Measurements from ENCODE around the gene SIRPB2.

Gene SIRPB2

DNA sequence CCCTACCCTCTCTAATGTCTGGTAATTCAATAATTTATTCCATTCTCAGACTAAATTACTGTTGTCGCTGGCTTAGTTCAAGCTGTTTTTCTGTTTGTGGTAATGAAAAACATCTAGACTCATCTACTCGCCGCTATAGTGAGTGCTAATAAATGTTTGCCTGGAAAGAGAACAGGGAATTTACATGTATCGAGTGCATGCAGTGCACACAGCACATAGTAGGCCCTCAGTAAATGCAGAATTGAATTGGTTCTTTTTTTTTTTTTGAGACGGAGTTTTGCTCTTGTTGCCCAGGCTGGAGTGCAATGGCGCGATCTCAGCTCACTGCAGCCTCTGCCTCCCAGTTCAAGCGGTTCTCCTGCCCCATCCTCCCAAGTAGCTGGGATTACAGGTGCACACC, 16.9 kb downstream of the SIRPB2 start:
- no peak for TF ChIP-seq NFIC (IDR thresholded peaks at IDR 0.05)
- TF ChIP-seq, protein P1, sequence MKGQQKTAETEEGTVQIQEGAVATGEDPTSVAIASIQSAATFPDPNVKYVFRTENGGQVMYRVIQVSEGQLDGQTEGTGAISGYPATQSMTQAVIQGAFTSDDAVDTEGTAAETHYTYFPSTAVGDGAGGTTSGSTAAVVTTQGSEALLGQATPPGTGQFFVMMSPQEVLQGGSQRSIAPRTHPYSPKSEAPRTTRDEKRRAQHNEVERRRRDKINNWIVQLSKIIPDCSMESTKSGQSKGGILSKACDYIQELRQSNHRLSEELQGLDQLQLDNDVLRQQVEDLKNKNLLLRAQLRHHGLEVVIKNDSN (IDR thresholded peaks at IDR 0.05) = no peak
- TF ChIP-seq CEBPB (IDR thresholded peaks at IDR 0.05) = no peak
- TF ChIP-seq CREB1 (IDR thresholded peaks at IDR 0.05; ENCODE audit: low read depth) = no peak
- TF ChIP-seq ZBTB7A (IDR thresholded peaks at IDR 0.05; ENCODE audit: low read depth) = no peak
- TF ChIP-seq EP300 (IDR thresholded peaks at IDR 0.05; ENCODE audit: borderline replicate concordance) = no peak
- no peak for TF ChIP-seq YY1 (IDR thresholded peaks at IDR 0.05; ENCODE audit: low read depth)
- TF ChIP-seq RAD21 (IDR thresholded peaks at IDR 0.05; ENCODE audit: low read depth) = no peak
- TF ChIP-seq, protein P2, sequence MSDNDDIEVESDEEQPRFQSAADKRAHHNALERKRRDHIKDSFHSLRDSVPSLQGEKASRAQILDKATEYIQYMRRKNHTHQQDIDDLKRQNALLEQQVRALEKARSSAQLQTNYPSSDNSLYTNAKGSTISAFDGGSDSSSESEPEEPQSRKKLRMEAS (IDR thresholded peaks at IDR 0.05) = no peak
- no peak for TF ChIP-seq FOXM1 (IDR thresholded peaks at IDR 0.05; ENCODE audit: borderline replicate concordance, low read depth)
- TF ChIP-seq TAF1 (IDR thresholded peaks at IDR 0.05; ENCODE audit: low read depth) = no peak

DNA sequence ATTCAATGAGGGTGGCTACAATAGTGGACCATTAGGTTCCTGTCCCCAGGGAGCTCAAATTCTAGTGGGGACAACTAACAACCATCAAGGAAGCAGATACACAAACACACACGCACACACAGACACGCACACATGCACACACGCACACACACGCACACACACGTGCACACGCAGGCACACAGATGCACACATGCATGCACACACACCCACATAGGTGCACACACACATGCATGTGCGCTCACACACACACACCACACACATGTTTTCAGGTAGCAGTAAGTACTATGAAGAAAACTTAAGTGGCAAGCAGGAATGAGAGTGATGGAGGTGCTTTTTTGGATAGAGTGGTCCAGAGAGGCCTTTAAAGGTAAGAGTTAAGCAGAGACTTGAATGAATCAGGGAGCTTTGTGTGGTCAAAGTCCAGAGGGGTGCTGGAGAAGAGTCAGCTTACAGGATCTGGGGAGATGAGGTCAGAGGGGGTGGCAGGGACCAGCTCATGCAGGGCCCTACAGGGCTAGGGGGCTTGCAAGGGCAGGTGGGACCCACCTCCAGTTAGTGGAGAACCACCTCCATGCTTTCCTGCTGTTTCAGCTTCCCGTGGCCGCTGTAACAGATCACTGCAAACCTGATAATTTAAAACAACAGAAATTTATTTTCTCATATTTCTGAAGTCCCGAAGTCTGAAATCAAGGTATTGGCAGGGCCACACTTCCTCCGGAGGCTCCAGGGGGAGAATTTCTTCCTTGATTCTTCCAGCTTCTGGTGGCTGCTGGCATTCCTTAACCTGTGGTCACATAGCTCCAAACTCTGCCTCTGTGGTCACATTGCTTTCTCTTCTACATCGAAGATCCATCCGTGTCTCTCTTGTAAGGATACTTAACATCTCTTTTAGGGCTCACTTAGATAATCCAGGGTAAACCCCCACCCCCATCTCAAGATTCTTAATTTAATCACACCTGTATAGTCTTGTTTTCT, 17.7 kb downstream of the SIRPB2 start:
- TF ChIP-seq FOXM1 (IDR thresholded peaks at IDR 0.05; ENCODE audit: borderline replicate concordance, low read depth) (no peak), TAF1 (IDR thresholded peaks at IDR 0.05; ENCODE audit: low read depth) (no peak), YY1 (IDR thresholded peaks at IDR 0.05; ENCODE audit: low read depth) (no peak), CREB1 (IDR thresholded peaks at IDR 0.05; ENCODE audit: low read depth) (no peak), EGR1 (IDR thresholded peaks at IDR 0.05) (no peak)

DNA sequence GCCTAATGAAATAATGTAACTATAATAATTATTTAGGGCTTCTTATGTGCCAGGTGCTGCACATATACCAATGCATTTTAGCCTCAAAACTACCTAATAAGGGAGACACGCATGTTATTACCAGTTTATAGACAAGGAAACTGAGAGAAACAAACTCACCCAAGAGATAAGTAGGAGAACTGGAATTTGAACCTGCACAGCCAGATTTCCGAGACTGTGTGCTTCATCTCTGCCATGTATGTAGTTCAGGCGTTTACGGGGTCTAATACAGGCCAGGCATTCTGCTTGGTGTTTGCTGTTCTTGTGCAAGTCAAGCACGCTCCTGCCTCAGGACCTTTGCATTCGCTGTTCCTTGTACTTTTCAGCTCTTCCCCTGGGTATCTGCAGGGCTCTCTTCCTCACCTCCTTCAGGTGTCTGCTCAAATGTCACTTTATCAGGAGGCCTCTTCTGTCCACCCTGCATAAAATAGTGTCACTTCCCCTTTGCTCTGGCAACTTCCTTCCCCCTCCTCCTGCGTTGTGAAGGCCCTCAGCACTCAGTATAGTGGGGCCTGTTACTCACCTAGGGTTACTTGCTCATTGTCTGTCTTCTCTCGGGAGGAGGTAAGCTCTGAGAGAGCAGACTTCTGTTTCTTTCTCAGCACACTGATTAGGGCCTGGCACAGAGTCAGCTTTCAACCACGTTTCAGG, 18.5 kb downstream of the SIRPB2 start:
- no peak for TF ChIP-seq RAD21 (IDR thresholded peaks at IDR 0.05; ENCODE audit: low read depth)
- TF ChIP-seq CEBPB (IDR thresholded peaks at IDR 0.05) = no peak
- TF ChIP-seq, protein P3, sequence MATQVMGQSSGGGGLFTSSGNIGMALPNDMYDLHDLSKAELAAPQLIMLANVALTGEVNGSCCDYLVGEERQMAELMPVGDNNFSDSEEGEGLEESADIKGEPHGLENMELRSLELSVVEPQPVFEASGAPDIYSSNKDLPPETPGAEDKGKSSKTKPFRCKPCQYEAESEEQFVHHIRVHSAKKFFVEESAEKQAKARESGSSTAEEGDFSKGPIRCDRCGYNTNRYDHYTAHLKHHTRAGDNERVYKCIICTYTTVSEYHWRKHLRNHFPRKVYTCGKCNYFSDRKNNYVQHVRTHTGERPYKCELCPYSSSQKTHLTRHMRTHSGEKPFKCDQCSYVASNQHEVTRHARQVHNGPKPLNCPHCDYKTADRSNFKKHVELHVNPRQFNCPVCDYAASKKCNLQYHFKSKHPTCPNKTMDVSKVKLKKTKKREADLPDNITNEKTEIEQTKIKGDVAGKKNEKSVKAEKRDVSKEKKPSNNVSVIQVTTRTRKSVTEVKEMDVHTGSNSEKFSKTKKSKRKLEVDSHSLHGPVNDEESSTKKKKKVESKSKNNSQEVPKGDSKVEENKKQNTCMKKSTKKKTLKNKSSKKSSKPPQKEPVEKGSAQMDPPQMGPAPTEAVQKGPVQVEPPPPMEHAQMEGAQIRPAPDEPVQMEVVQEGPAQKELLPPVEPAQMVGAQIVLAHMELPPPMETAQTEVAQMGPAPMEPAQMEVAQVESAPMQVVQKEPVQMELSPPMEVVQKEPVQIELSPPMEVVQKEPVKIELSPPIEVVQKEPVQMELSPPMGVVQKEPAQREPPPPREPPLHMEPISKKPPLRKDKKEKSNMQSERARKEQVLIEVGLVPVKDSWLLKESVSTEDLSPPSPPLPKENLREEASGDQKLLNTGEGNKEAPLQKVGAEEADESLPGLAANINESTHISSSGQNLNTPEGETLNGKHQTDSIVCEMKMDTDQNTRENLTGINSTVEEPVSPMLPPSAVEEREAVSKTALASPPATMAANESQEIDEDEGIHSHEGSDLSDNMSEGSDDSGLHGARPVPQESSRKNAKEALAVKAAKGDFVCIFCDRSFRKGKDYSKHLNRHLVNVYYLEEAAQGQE (IDR thresholded peaks at IDR 0.05; ENCODE audit: low read depth) = no peak
- no peak for TF ChIP-seq YY1 (IDR thresholded peaks at IDR 0.05; ENCODE audit: low read depth)
- no peak for TF ChIP-seq EP300 (IDR thresholded peaks at IDR 0.05; ENCODE audit: borderline replicate concordance)
- TF ChIP-seq TAF1 (IDR thresholded peaks at IDR 0.05; ENCODE audit: low read depth) = no peak
- no peak for TF ChIP-seq NFIC (IDR thresholded peaks at IDR 0.05)
- TF ChIP-seq CREB1 (IDR thresholded peaks at IDR 0.05; ENCODE audit: low read depth) = no peak
- TF ChIP-seq, protein P2 (IDR thresholded peaks at IDR 0.05) = no peak
- no peak for TF ChIP-seq ZBTB7A (IDR thresholded peaks at IDR 0.05; ENCODE audit: low read depth)
- TF ChIP-seq TEAD4 (IDR thresholded peaks at IDR 0.05) = no peak
- TF ChIP-seq TCF12 (IDR thresholded peaks at IDR 0.05; ENCODE audit: low read depth) = no peak
- TF ChIP-seq, protein P1 (IDR thresholded peaks at IDR 0.05) = no peak
- TF ChIP-seq EGR1 (IDR thresholded peaks at IDR 0.05) = no peak
- no peak for TF ChIP-seq FOXM1 (IDR thresholded peaks at IDR 0.05; ENCODE audit: borderline replicate concordance, low read depth)

DNA sequence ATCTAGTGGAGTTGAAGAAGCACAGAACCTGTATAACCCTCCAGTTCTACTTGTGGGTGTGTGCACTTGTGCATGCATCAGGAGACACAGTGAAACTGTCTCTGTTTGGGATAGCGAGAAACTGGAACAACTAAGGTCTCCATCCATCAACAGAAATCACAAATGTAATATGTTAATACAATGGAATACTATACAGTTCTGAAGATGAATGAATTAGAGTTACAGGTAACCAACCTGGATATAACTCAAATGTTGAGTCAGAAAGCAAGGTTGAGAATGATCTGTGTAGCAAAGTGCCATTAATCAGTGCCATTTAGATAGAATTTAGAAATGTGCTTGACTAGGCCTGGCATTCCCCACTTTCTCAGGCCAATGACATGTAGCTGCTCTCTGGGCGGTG, 20.0 kb downstream of the SIRPB2 start:
- TF ChIP-seq EP300 (IDR thresholded peaks at IDR 0.05; ENCODE audit: borderline replicate concordance) = no peak

DNA sequence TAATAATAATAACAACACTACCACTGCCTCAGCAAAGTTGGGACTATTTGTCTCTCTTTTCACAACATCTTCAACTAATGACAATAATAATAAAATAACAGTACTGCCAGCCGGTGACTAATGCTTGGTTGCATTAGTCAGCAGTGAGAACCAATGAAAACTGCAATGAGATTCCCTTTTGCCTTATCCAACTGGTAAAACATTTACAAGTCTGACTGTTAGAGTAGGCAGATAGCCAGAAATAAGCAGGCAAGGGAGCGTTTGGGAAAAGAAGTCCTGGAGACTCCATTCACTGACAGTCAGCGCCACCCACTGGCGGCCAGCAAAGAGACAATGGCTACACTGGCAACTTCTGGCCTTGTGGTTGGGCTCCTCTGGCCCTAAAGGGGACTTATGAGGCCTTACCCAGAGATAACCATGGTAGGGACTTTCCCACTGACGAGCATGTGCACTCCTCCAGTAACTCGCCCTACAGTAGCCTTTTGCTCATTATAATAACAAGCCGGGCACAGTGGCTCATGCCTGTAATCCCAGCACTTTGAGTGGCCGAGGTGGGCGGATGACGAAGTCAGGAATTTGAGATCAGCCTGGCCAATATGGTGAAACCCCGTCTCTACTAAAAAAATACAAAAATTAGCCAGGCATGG, 21.2 kb downstream of the SIRPB2 start:
- TF ChIP-seq, protein P2 (IDR thresholded peaks at IDR 0.05) = no peak
- TF ChIP-seq, protein P3 (IDR thresholded peaks at IDR 0.05; ENCODE audit: low read depth) = no peak
- peak; percentile 87 for TF ChIP-seq RAD21 (IDR thresholded peaks at IDR 0.05; ENCODE audit: low read depth)
- peak; percentile 37; the same call in 1 of the 2 replicates for TF ChIP-seq YY1 (IDR thresholded peaks at IDR 0.05; ENCODE audit: low read depth)
- peak; percentile 36; the same call in 1 of the 2 replicates for TF ChIP-seq NFIC (IDR thresholded peaks at IDR 0.05)

Measured in Ishikawa (cell line).